Subcutaneous abdominal adipose tissue (tissue), 5 donors: ENCODE results near the gene APOBEC3B.

Experiments
- H3K27ac ChIP-seq: one replicate; pipeline ENCODE4 v1.7.0; 2013; ENCODE audit warnings: low read depth, mild to moderate bottlenecking, inconsistent platforms, low read length, moderate library complexity
- H3K27me3 ChIP-seq, 5 donors: one replicate each; pipeline ENCODE4 v1.7.0; 2013; ENCODE audit warnings: low read length in 5 of 5, inconsistent platforms in 1 of 5; ENCODE audit not compliant: control insufficient read depth in 5 of 5, insufficient read depth in 4 of 5
- H3K36me3 ChIP-seq, 5 donors: one replicate each; pipeline ENCODE4 v1.7.0; 2013; ENCODE audit warnings: low read length in 5 of 5; ENCODE audit not compliant: control insufficient read depth in 5 of 5, insufficient read depth in 5 of 5
- H3K4me1 ChIP-seq, 5 donors: one replicate each; pipeline ENCODE4 v1.7.0; 2013; ENCODE audit warnings: low read length in 5 of 5, mild to moderate bottlenecking in 3 of 5, moderate library complexity in 1 of 5; ENCODE audit not compliant: control insufficient read depth in 5 of 5, insufficient read depth in 5 of 5
- H3K4me3 ChIP-seq, 5 donors: one replicate each; pipeline ENCODE4 v1.7.0; 2013; ENCODE audit warnings: low read length in 5 of 5, low read depth in 1 of 5
- H3K9ac ChIP-seq, 5 donors: one replicate each; pipeline ENCODE4 v1.7.0; 2013; ENCODE audit warnings: low read length in 5 of 5, mild to moderate bottlenecking in 4 of 5, moderate library complexity in 3 of 5
- H3K9me3 ChIP-seq, 5 donors: one replicate each; pipeline ENCODE4 v1.7.0; 2013; ENCODE audit warnings: low read length in 5 of 5; ENCODE audit not compliant: control insufficient read depth in 5 of 5
- donor health status: healthy.
- donor health status: healthy.
- donor health status: healthy.
- donor health status: healthy.
- donor health status: healthy.

APOBEC3B gene

DNA sequence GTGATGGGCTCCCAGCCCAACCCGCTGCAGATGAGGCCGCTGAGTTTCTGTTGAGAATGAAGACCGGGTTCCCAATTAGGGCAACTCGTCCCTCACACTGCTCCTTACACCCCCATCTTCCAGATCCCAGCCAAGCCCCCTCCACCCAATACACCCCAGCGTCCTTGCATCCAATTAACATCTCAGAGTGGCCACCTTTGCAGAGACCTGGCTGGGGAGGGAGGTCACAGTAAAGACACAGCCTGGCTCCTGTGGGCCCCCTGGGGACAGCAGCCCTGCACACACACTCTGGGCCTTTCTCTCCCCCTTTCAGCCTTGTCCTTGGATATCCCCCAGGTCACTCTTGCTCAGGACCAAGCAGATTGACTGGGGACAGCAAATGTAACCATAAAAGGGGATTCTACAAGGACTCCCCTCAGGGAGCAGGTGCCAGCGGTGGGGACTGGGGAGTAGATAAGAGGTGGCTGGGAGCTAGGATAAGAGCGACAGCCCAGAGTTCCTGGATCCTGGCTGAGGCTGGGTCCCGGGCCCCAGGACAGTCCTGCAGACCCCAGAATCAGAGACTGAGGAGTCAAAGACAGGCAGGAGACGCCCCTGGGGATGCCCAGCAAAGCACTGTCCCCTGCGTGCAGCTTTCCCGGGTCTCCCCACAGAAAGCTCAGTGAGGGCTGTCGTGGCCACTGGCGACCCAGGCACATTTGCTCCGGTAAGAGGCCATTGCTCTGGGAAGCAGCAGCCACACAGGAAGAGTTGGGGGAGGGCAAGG is 16.4 kb upstream of the APOBEC3B start:
- Histone ChIP-seq H3K4me3 (no peak overlapping the region), H3K36me3 (no peaks in the 10 kb centered on the region), H3K9me3 (no peaks in the 10 kb centered on the region), H3K9ac (no peak overlapping the region), H3K4me1 (peaks cover 0 to 16% (median 0%) of the 10 kb centered on the region in 5 donors), H3K27me3 (peaks cover 0 to 37% (median 15%) of the 10 kb centered on the region in 5 donors), H3K27ac (no peak overlapping the region)

GRCh38 chr22:38966380-38966702 is 15.8 kb upstream of the APOBEC3B start:
- no peaks in the 10 kb centered on the region for H3K9me3 ChIP-seq
- H3K36me3 ChIP-seq: no peaks in the 10 kb centered on the region
- peaks cover 0 to 16% (median 0%) of the 10 kb centered on the region in 5 donors for H3K4me1 ChIP-seq
- H3K27me3 ChIP-seq: peaks cover 0 to 37% (median 15%) of the 10 kb centered on the region in 5 donors
- no peak overlapping the region for H3K4me3 ChIP-seq
- H3K27ac ChIP-seq: no peak overlapping the region
- no peak overlapping the region for H3K9ac ChIP-seq

DNA sequence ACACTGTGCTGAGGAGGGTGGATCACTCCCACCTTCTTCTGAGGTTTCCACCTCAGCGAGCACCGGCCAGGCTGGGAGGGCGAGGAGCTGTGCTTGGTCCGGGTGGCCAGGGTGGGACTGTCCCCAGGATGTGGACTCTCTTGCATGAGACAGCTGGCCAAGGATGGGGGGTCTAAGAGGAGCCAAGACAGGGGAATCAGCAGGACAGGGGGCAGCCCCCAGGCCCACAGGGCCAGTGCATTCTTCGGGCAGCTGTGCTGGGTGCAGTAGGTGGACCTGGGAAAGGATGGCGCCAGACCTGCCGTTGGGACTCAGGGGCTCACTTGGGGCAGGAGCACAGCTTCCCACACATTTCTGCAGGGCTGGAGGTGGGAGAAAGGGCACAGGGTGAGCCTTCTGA is 15.2 kb upstream of the APOBEC3B start:
- Histone ChIP-seq H3K36me3 (no peaks in the 10 kb centered on the region), H3K4me3 (no peak overlapping the region), H3K27me3 (peaks cover 0 to 37% (median 15%) of the 10 kb centered on the region in 5 donors), H3K9me3 (no peaks in the 10 kb centered on the region), H3K9ac (no peak overlapping the region), H3K4me1 (peaks cover 0 to 16% (median 0%) of the 10 kb centered on the region in 5 donors), H3K27ac (no peak overlapping the region)

DNA sequence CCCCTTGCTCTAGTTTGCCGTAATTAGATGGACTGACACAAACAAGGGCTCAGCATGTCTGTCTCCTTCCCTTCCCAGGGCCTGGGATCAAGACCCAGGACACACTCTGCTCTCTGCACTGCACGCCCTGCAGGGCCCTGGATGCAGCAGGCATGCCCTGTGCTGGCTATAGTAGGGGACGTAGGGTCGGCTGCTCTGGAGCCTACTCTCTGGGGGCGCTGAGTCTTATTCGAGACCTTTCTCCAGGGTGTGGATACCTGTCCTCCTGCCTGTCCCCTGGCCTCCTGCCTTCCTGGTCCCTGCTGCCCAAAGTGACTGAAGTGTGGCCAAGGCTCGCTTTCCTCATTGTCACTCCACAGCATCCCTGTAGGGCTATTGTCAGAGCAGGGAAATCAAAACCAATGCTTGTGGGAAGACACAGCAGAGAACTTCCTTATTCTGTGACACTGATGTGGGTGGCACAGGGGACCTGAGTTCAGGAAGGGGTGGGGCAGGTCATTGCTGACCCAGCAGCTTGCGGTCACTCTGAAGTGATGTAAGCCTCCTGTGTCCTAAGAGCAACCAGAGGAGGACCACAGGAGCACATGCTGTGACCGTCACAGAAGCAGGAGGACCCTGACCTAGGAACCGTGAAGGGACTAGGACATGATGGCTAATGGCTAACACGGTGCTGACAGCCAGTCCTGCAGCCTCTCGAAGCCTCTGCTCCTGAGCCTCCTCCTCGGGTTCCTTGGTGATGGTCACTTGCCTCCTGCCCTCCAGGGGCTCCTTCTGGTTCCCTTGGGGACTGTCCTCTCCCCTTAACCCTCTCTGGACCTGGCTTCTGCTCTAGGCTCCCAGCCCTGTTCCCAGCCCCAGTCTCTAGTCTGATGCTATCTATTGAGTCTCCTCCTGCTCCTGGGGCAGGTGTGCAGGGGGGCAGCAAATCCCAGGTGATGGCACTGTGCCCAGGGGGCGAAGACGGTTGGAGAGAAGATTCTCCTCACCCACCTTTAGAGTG is 14.4 kb upstream of the APOBEC3B start:
- peaks cover 0 to 16% (median 0%) of the 10 kb centered on the region in 5 donors for H3K4me1 ChIP-seq
- peaks cover 0 to 37% (median 15%) of the 10 kb centered on the region in 5 donors for H3K27me3 ChIP-seq
- no peak overlapping the region for H3K9ac ChIP-seq
- no peak overlapping the region for H3K27ac ChIP-seq
- no peaks in the 10 kb centered on the region for H3K36me3 ChIP-seq
- H3K4me3 ChIP-seq: no peak overlapping the region
- no peaks in the 10 kb centered on the region for H3K9me3 ChIP-seq

GRCh38 chr22:38968801-38969200 is 13.3 kb upstream of the APOBEC3B start:
- Histone ChIP-seq H3K9me3 (no peaks in the 10 kb centered on the region), H3K9ac (no peak overlapping the region), H3K27ac (no peak overlapping the region), H3K27me3 (peaks cover 0 to 41% (median 18%) of the 10 kb centered on the region in 5 donors), H3K4me3 (no peak overlapping the region), H3K4me1 (peaks cover 0 to 16% (median 1%) of the 10 kb centered on the region in 5 donors), H3K36me3 (no peaks in the 10 kb centered on the region)

DNA sequence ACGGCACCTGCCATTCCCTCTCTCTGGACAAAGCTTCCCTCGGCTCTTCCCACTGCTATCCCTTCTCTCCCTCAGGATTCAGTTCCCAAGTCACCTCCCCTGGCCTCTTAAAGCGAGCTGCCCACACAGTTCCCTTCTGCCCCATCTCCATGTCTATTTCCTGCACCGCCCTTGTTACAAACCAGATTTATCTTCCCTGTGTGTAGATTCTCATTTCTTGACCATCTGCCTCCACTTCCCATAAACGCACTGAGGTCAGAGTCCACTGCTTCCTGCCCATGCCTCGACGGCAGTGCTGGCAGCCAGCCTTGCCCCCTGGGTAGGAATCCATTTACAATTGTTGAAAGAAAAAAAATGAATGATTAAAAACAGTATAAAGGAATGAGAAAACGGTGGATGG is 11.6 kb upstream of the APOBEC3B start:
- peaks cover 0 to 37% (median 21%) of the 10 kb centered on the region in 5 donors for H3K27me3 ChIP-seq
- H3K4me3 ChIP-seq: no peak overlapping the region
- H3K4me1 ChIP-seq: peaks cover 0 to 16% (median 1%) of the 10 kb centered on the region in 5 donors
- no peak overlapping the region for H3K27ac ChIP-seq
- H3K9ac ChIP-seq: no peak overlapping the region
- no peaks in the 10 kb centered on the region for H3K9me3 ChIP-seq
- H3K36me3 ChIP-seq: no peaks in the 10 kb centered on the region

DNA sequence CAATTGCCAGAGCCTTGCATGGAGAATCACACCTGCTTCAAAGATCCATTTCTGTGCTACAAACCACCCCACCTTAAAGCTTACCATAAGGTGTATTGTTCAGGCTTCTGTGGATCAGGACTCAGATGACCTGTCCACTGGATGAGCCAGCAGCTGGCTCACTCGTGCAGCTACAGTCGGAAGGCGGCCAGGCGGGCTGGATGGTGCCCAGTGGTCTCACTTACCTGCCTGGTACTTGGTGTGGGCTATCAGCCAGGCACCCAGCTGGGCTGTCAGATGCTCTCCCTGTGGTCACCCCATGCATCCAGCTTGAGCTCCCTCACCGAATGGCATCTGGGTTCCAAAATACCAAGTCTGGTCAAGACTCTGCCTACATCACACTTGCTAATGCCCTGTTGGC is 10.9 kb upstream of the APOBEC3B start:
- H3K9me3 ChIP-seq: no peaks in the 10 kb centered on the region
- no peak overlapping the region for H3K9ac ChIP-seq
- H3K36me3 ChIP-seq: no peaks in the 10 kb centered on the region
- no peak overlapping the region for H3K4me3 ChIP-seq
- H3K27ac ChIP-seq: no peak overlapping the region
- peaks cover 0 to 16% (median 1%) of the 10 kb centered on the region in 5 donors for H3K4me1 ChIP-seq
- H3K27me3 ChIP-seq: peaks cover 0 to 32% (median 17%) of the 10 kb centered on the region in 5 donors

DNA sequence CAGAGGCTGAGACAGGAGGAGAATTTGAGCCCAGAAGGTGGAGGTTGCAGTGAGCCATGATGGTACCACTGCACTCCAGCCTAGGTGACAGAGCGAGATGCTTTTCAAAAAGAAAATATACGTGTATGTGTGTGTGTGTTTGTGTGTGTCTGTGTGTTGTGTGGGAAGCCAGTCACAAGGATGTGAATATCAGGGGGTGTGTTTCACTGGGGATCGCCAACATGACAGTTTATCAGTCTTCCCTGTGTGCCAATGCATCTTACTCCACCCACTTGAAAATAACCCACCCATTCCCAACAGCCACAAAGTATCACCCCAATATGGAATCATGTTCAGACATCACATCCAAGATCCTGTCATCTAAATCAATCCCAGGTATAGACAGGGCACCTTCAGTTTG is 10.4 kb upstream of the APOBEC3B start:
- no peak overlapping the region for H3K9ac ChIP-seq
- no peak overlapping the region for H3K4me3 ChIP-seq
- H3K36me3 ChIP-seq: no peaks in the 10 kb centered on the region
- H3K9me3 ChIP-seq: no peaks in the 10 kb centered on the region
- peaks cover 0 to 26% (median 15%) of the 10 kb centered on the region in 5 donors for H3K27me3 ChIP-seq
- peaks cover 0 to 16% (median 1%) of the 10 kb centered on the region in 5 donors for H3K4me1 ChIP-seq
- no peak overlapping the region for H3K27ac ChIP-seq

GRCh38 chr22:38972558-38972957 is 9.6 kb upstream of the APOBEC3B start:
- Histone ChIP-seq H3K4me3 (no peak overlapping the region), H3K4me1 (peaks cover 0 to 13% (median 1%) of the 10 kb centered on the region in 5 donors), H3K9ac (no peak overlapping the region)

More at GRCh38 chr22:38972558-38972957, 9.6 kb upstream of the APOBEC3B start:
- Histone ChIP-seq H3K27me3 (peaks cover 0 to 23% (median 14%) of the 10 kb centered on the region in 5 donors), H3K36me3 (no peaks in the 10 kb centered on the region), H3K9me3 (no peaks in the 10 kb centered on the region), H3K27ac (no peak overlapping the region)
